GM18499 (cell line): ENCODE data around the gene EPS8L3.
"Not testable (repeated sequence)": the region's sequence is repeated elsewhere in the genome, so short reads cannot be mapped to it uniquely, and the experiment has no call there.

Source experiments
- ATAC-seq: cut with Tn5 transposase; IDR thresholded peaks from one replicate; pipeline ENCODE4 v1.9.1; 2021; ENCODE audit warnings: moderate number of reproducible peaks; ENCODE audit not compliant: insufficient read depth, unreplicated experiment

EPS8L3 gene, protein sequence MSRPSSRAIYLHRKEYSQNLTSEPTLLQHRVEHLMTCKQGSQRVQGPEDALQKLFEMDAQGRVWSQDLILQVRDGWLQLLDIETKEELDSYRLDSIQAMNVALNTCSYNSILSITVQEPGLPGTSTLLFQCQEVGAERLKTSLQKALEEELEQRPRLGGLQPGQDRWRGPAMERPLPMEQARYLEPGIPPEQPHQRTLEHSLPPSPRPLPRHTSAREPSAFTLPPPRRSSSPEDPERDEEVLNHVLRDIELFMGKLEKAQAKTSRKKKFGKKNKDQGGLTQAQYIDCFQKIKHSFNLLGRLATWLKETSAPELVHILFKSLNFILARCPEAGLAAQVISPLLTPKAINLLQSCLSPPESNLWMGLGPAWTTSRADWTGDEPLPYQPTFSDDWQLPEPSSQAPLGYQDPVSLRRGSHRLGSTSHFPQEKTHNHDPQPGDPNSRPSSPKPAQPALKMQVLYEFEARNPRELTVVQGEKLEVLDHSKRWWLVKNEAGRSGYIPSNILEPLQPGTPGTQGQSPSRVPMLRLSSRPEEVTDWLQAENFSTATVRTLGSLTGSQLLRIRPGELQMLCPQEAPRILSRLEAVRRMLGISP

DNA sequence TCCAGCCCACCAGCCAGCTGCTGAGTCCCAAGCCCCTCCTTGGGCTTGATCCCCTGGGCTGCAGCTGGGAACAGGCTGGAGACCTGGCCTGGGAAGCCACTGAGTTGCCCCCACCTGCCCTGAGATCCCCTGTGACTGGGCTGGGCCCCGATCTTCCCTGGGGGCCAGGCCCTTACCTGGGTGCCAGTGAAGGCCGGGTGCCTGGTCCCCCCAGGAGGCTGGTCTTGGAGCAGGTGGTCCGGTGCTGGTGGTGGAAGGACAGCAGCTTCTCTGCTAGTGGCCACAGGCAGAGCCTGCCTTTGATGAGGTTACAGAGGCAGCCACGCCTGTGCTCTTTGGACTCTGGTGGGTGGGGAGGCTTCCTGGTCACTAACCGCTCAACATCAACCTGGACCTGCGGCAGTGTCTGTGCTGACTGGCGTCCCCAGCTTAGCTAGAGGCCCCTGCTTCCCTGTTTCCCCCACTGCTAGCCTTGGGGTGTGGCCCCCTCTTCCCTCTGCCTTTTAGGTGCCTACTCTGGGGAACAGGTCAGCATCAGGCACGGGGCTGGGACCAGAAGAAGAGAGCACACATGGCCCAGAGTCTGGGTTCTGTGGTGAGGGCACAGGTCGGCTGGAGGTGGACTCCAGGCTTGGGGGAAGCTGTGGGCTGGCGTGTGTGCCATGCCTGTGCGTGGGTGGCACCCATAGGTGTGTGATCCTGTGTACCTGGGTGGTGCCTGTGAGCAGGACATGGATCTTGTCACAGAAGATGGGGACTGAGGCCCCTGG, at the start of gene EPS8L3:
Gene EPS8L3, minus strand, starts transcription at position 278 of the 770 bp plus-strand sequence. CDS start 2,174 bp downstream, outside the sequence.
- no peak for ATAC-seq

GRCh38 chr1:109812691-109813393, 49.1 kb upstream of the EPS8L3 start:
- no peak for ATAC-seq

- no peak for ATAC-seq
Measured at GRCh38 chr1:109808703-109809102, 45.0 kb upstream of the EPS8L3 start.

DNA sequence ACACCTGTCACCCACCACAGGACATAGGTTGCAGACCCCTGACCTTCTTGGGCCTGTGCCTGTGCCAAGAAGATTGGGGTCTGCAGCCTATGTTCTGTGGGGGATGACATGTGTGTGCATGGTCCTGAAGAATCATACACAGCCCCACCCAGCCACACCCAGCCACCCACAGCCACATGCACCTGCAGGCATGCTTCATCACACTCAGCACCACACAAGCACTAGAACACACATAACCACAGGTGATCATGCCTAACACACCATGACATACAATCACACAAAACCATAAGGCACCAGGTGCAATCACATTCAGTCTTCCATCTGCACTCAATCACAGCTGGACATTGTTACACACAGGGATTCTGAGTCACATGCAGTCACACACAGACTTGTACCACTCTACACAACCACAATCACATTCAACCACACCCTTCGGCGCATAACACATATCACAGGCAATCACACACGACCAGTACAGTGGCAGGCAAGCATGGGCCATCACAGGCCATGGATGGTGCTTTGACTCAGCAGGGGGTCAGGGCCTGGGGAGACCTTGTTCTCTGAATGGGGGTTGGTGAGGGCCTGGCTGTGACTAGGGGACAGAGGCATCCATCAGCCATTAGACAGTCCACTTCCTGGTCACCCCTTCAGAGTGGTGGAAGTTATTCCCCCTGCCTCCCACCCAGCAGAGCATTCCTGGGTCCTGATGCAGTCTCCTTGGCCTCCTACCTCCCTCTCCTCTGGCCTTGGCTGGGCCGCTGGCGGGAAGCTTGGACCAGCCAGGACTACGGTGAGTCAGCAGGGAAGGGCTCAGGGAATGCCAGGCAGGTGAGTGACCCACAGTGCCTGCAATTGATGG, 44.3 kb upstream of the EPS8L3 start:
- ATAC-seq = no peak

DNA sequence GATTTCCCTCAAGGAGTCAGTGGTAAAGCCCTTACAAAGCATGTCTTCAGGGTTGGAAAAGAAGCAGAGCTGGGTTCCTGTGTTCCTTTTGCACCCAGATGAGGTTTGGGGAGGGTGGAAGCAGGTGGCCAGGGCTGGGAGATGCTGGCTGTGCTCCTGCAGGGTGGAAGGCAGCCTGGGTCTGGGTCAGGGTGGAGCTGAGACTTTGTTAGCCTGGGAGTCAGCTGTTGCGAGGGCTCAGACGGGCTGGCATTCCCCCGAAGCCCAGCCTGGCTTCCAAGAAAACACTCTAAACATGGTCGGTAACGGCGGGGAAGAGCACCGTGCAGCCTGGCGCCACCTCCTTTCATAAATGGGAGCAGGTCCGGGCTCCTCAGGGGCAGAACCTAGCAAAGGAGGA, 43.7 kb upstream of the EPS8L3 start:
- no peak for ATAC-seq

DNA sequence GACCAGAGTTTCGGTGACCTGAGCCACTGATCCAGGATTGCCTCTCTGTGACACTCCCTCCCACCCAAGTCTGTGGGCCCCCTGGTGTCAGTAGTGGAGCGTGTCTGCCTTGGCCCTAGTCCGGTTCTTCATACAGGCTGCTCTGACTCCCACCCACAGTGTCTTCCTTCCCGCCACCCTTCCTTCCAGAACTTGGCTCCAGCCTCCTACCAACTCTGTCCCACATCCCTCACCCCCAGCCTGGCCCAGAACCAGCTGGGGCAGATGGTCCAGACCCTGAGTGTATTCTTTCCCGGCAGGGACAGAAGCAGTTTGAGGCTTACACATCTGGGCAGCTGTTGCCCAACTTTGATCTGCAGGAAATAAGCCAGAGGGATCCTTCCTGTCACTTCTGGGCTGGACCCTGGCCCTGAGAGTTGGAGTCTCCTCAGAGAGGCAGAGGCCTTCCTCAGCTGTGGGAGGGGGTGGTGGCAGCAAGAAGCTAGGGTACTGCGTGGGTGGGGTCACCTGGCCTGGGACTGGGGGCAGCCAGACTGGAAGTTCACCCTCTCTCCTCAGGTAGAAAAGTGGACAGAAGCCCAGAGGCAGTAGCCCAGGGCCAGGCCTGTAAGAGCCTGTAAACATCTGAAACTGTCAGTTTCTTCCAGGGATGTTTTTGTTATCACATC, 43.1 kb upstream of the EPS8L3 start:
- ATAC-seq = no peak

GRCh38 chr1:109805486-109806165, 41.9 kb upstream of the EPS8L3 start:
- ATAC-seq = no peak

- no peak for ATAC-seq
Measured at GRCh38 chr1:109804660-109805059, 40.9 kb upstream of the EPS8L3 start.

GRCh38 chr1:109803901-109804331, 40.2 kb upstream of the EPS8L3 start:
- no peak for ATAC-seq

DNA sequence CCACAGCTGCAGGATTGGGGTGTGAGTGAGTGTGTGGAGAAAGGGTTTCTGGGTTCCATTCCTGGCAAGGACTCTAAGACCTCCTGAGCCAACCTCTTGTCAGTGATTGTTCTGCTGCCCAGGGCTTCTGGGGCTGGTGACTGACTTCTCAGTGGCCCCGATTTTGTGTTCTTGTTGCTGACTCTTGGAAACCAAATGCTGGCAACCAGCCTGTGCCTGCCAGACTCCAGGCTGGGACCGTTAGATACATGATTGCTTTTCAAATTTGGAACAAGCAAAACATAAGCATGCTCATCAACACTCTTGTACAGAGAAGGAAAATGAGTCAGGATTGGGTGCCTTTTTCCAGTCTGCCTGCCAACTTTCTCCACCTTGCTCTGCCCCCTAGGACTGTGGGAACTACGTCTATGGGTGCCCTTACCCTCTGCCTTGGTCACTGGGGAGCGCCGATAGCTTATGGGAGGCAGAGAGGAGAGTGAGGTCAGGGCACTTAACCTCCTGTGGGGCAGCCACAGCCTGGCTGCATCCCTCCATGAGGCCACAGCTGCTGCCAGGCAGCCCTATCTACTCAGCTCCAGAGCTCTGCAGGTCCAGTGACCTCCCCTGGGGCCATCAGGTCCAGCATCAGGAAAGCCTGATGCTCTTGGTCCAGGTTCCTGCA, 39.3 kb upstream of the EPS8L3 start:
- ATAC-seq = no peak

DNA sequence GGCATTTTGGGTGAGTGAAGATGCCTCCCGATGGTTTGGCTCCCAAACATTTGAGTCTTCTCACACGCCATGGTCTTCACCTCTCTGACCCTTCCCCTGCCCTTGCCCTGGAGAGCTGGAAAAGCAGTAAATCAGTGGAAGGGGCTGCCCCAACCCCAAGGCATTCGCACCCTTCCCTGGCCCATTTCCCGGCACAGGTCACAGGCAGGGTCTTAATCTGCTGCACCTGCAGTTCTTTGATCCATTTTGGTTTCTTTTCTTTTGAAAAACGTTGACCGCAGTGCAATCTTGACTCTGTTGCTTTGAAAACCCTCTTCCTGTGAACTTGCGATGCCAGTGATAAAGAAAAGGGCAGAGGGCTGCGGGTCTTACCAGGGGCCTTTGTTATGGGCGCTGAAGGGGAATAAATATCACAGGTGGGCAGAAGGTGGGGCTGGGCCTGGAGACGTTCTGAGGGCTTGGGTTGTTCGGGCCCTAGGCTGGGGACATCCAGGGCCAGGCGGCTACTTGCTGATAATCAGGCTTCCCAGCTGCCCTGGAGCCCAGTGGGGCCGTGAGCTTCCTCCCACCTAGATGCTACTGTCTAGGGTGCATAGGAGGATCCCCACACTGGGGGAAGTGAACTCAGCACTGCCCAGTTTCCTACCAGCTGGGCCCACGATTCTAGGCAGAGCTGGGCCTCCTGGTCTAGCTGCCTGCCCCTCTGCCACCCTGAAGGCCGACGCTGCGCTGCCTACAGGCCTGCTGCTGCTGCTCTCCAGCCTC, 38.6 kb upstream of the EPS8L3 start:
- no peak for ATAC-seq

- ATAC-seq = no peak
Measured at GRCh38 chr1:109801791-109802135, 38.0 kb upstream of the EPS8L3 start.

- no peak for ATAC-seq
Measured at GRCh38 chr1:109800291-109800690, 36.6 kb upstream of the EPS8L3 start.

DNA sequence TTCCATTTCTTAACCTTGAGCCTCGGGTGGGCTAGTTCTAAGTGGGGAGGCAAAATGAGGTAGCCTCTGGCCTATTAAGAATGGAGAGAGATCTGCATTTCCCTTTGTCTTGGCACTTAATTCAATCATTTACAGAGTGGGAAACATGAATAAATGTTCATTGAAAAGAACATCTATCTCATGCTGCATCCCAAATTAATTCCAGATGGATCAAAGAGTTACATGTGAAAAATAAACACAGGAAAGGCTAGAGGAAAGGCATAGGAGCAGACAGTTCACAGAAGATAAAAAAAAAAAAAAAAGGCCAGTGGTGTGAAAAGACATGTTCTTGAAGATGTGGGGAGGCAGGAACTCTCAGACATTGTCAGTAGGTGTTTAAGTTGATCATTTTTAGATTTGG, 35.7 kb upstream of the EPS8L3 start:
- ATAC-seq = no peak

- not testable (repeated sequence) for ATAC-seq
Measured at GRCh38 chr1:109797303-109797595, 33.5 kb upstream of the EPS8L3 start.

GRCh38 chr1:109796484-109797302, 33.0 kb upstream of the EPS8L3 start:
- ATAC-seq = no peak
